ENCODE measurements around the gene CSAG2. TPM values are rescaled to one million over a fixed set of nuclear protein-coding genes. Genes with fewer than 3 reads are reported as not detected.

CSAG2 gene
- polyA plus RNA-seq, 1 of the 3 experiments (the other 2 are of a cell fraction): not detected

GRCh38 chrX:152674135-152674534 is 34.9 kb downstream of the CSAG2 start:
- H3K79me2 ChIP-seq (ENCODE audit: insufficient read depth): no peaks in the 10 kb centered on the region
- no peaks in the 10 kb centered on the region for H3K27me3 ChIP-seq (ENCODE audit: insufficient read depth)
- H4K20me1 ChIP-seq (ENCODE audit: insufficient read depth): no peaks in the 10 kb centered on the region
- TF ChIP-seq IRF3 (IDR thresholded peaks at IDR 0.05; ENCODE audit: low read depth, low read length) (no peak), SIN3A (IDR thresholded peaks at IDR 0.05; ENCODE audit: borderline replicate concordance, low read depth, low read length) (no peak), NRF1 (IDR thresholded peaks at IDR 0.05; ENCODE audit: low read depth, low read length) (no peak), MEF2A (IDR thresholded peaks at IDR 0.05; ENCODE audit: borderline replicate concordance, low read depth) (no peak), GATA2 (CRISPR knock-in tag; IDR thresholded peaks at IDR 0.05) (no peak), EP300 (IDR thresholded peaks at IDR 0.05; ENCODE audit: borderline replicate concordance in 1 of 2, low read depth in 1 of 2, low read length in 1 of 2) (no peak), RCOR1 (IDR thresholded peaks at IDR 0.05; ENCODE audit: low read length) (no peak), RXRA (IDR thresholded peaks at IDR 0.05; ENCODE audit: borderline replicate concordance, low read depth) (no peak), ZBTB33 (IDR thresholded peaks at IDR 0.05; ENCODE audit: borderline replicate concordance, low read depth) (no peak), SMC3 (IDR thresholded peaks at IDR 0.05; ENCODE audit: low read depth, low read length) (no peak), EZH2phosphoT487 (IDR thresholded peaks at IDR 0.05; ENCODE audit: borderline replicate concordance, low read depth) (no peak), JUND (IDR thresholded peaks at IDR 0.05) (no peak), NFIC (IDR thresholded peaks at IDR 0.05; ENCODE audit: borderline replicate concordance) (no peak), FOSL2 (IDR thresholded peaks at IDR 0.05; ENCODE audit: borderline replicate concordance, low read depth) (no peak), RFX5 (IDR thresholded peaks at IDR 0.05; ENCODE audit: low read length) (no peak), POLR2AphosphoS5 (IDR thresholded peaks at IDR 0.05; ENCODE audit: low read depth, low read length) (no peak)
- no peak overlapping the region for H3K9ac ChIP-seq
- no peaks in the 10 kb centered on the region for H3K4me1 ChIP-seq (ENCODE audit: control insufficient read depth in 1 of 2, insufficient read depth in 2 of 2, low read depth in 1 of 2, low read length in 1 of 2)
- H3K9me3 ChIP-seq: no peaks in the 10 kb centered on the region
- no peak overlapping the region for H2AFZ ChIP-seq (ENCODE audit: low read depth)
- whole genome bisulfite sequencing (ENCODE audit: low lambda C conversion rate): 16% methylated on average over 2 of the region's 2 CpGs
- no peak overlapping the region for H3K4me2 ChIP-seq
- H3K27ac ChIP-seq (ENCODE audit: low read depth in 2 of 2, low read length in 1 of 2): no peak overlapping the region
- POLR2A ChIA-PET: no interaction called here
- no peaks in the 10 kb centered on the region for H3F3A ChIP-seq (replicated peaks; ENCODE audit: insufficient read depth)
- H3K36me3 ChIP-seq (replicated peaks in 1 of 2; ENCODE audit: control insufficient read depth in 1 of 2, insufficient read depth in 2 of 2, low read length in 1 of 2): no peaks in the 10 kb centered on the region
- DNase-seq: no peak
- CTCF ChIA-PET: no interaction called here
- H3K4me3 ChIP-seq (ENCODE audit: low read depth in 2 of 2, low read length in 1 of 2): no peak overlapping the region
- H3K9me2 ChIP-seq: no peaks in the 10 kb centered on the region

- ChIA-PET CTCF (interaction anchor here (1.7 kb wide), 1 partner anchor 158 kb away, joined by 6 read pairs; no protein-coding TSS in a partner anchor), POLR2A (no interaction called here)
- Histone ChIP-seq H3K9ac (no peak overlapping the region), H3K27me3 (ENCODE audit: insufficient read depth) (no peaks in the 10 kb centered on the region), H3K79me2 (ENCODE audit: insufficient read depth) (no peaks in the 10 kb centered on the region), H3K27ac (ENCODE audit: low read depth in 2 of 2, low read length in 1 of 2) (no peak overlapping the region), H3K4me1 (ENCODE audit: control insufficient read depth in 1 of 2, insufficient read depth in 2 of 2, low read depth in 1 of 2, low read length in 1 of 2) (no peaks in the 10 kb centered on the region), H3K4me2 (no peak overlapping the region), H3K36me3 (replicated peaks in 1 of 2; ENCODE audit: control insufficient read depth in 1 of 2, insufficient read depth in 2 of 2, low read length in 1 of 2) (no peaks in the 10 kb centered on the region), H3K9me3 (0 out of 2 replicates have a peak, but pooled peaks cover 2% of the 10 kb centered on the region), H2AFZ (ENCODE audit: low read depth) (no peak overlapping the region), H3F3A (replicated peaks; ENCODE audit: insufficient read depth) (no peaks in the 10 kb centered on the region), H3K9me2 (no peaks in the 10 kb centered on the region), H4K20me1 (ENCODE audit: insufficient read depth) (no peaks in the 10 kb centered on the region), H3K4me3 (ENCODE audit: low read depth in 2 of 2, low read length in 1 of 2) (no peak overlapping the region)
- 20% methylated on average over 3 of the region's 4 CpGs for WGBS (ENCODE audit: low lambda C conversion rate)
- DNase-seq: no peak
- TF ChIP-seq GATA2 (CRISPR knock-in tag; IDR thresholded peaks at IDR 0.05) (no peak), EZH2phosphoT487 (IDR thresholded peaks at IDR 0.05; ENCODE audit: borderline replicate concordance, low read depth) (no peak), MXI1 (IDR thresholded peaks at IDR 0.05; ENCODE audit: low read depth, low read length) (no peak), YY1 (IDR thresholded peaks at IDR 0.05; ENCODE audit: low read depth) (no peak), TCF12 (IDR thresholded peaks at IDR 0.05) (no peak), USF2 (IDR thresholded peaks at IDR 0.05; ENCODE audit: borderline replicate concordance, low read depth, low read length) (no peak), TEAD4 (IDR thresholded peaks at IDR 0.05; ENCODE audit: borderline replicate concordance, insufficient read depth) (no peak), SIN3A (IDR thresholded peaks at IDR 0.05; ENCODE audit: borderline replicate concordance, low read depth, low read length) (no peak)
These were observed 46.0 kb downstream of the CSAG2 start for GRCh38 chrX:152663086-152663485.
